SH-SY5Y (cell line): Measurements from ENCODE around the gene DLL3.

Source experiments
- GATA2 ChIP-seq: IDR thresholded peaks from 2 replicates; pipeline ENCODE4 v1.6.1; 2011; ENCODE audit warnings: mild to moderate bottlenecking, low read depth, low read length
- GATA3 ChIP-seq: IDR thresholded peaks from 2 replicates; pipeline ENCODE4 v1.6.1; 2011; ENCODE audit warnings: low read depth, mild to moderate bottlenecking, low read length, moderate library complexity

- TF ChIP-seq GATA3 (no peak), GATA2 (no peak)
These were observed 9.0 kb upstream of the DLL3 start for GRCh38 chr19:39489756-39490155.
